Lower lobe of right lung (tissue), 2 donors: ENCODE measurements around the gene DHRS2. TPM values are rescaled to one million over a fixed set of nuclear protein-coding genes. Genes with fewer than 3 reads are reported as not detected.

Source experiments
- ATAC-seq, 2 donors: fragments of 200-7000 bp; cut with Tn5 transposase; one replicate each; pipeline ENCODE4 v1.9.1; 2020 to 2022; ENCODE audit warnings: mild to moderate bottlenecking in 2 of 2, moderate library complexity in 2 of 2
- DNase-seq: peaks from one replicate; pipeline ENCODE4 v3.0.0-alpha.2; 2020
- H3K27ac ChIP-seq: fragments of 200-600 bp; one replicate; pipeline ENCODE4 v1.8.0; 2022
- H3K27me3 ChIP-seq: fragments of 200-600 bp; one replicate; pipeline ENCODE4 v1.8.0; 2022; ENCODE audit warnings: low read depth
- H3K36me3 ChIP-seq: fragments of 200-600 bp; one replicate; pipeline ENCODE4 v1.8.0; 2022; ENCODE audit warnings: mild to moderate bottlenecking
- H3K4me1 ChIP-seq: fragments of 200-600 bp; one replicate; pipeline ENCODE4 v1.8.0; 2022
- H3K4me3 ChIP-seq: fragments of 200-600 bp; one replicate; pipeline ENCODE4 v1.8.0; 2022; ENCODE audit warnings: mild to moderate bottlenecking
- H3K9me3 ChIP-seq: fragments of 200-600 bp; one replicate; pipeline ENCODE4 v1.8.0; 2022
- CTCF ChIP-seq: fragments of 200-600 bp; IDR thresholded peaks from one replicate; pipeline ENCODE4 v1.8.0; 2022; ENCODE audit warnings: antibody characterized with exemption, mild to moderate bottlenecking
- intact Hi-C: fragments of 100-400 bp; cut with DNase I; formaldehyde crosslinking; loops from one replicate; pipeline ENCODE4 v1.11.0; 2022
- total RNA-seq: library from RNA; stranded (reverse); fragmentation: NEBNext Ultra II Directional; extraction: Animal tissue kit (Norgen Biotek cat#: 25700); gene quantifications from one replicate; pipeline ENCODE4 v1.2.1, GENCODE V29; 2021
- donor health status: DM: no; HTN: yes; CAD: no; lungs with severe emphysema.

Gene DHRS2
- total RNA-seq, 1 donor from 2014 or later: 1.2 TPM

DNA sequence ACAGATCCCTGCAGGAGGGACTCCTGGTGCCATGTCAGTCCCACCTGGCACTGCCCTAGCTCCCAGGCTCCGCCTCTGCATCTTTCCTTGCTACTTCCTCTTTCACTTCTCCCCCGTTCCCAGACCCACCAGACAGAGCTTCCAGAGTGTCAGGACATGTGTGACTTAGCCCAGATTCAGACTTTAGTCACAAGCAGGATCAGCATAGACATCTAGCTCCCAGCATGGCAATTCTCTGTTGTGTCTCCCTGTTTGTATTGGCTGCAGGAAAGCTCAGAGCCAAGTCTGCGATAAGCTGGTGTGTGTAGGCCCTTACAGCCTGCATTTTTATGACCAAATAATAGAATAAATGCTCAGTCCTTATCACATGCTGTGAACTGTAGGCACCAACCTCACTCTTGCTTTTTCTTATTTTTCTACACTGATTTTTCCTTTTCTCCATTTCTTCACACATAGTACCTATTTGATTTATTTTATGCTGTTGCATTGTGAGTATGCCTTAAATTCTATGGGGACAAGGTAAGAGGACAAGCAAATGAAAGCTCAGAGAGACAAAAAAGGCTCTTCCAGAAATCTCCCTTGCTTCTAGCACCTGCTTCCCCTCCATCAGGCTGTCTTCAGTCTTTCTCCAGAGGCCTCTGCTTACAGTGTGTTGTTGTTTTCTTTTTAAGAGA is 5.9 kb downstream of the DHRS2 start:
- Histone ChIP-seq H3K4me1 (no peaks in the 10 kb centered on the region), H3K27me3 (no peaks in the 10 kb centered on the region), H3K27ac (no peak overlapping the region), H3K36me3 (no peaks in the 10 kb centered on the region), H3K4me3 (no peak overlapping the region), H3K9me3 (no peaks in the 10 kb centered on the region)
- no peak for TF ChIP-seq CTCF
- ATAC-seq (no peak), DNase-seq (no peak)
- intact Hi-C loops: no loop called here

GRCh38 chr14:23643533-23644194 is 7.5 kb downstream of the DHRS2 start:
- Histone ChIP-seq H3K9me3 (no peaks in the 10 kb centered on the region), H3K4me1 (no peaks in the 10 kb centered on the region), H3K4me3 (no peak overlapping the region), H3K36me3 (no peaks in the 10 kb centered on the region), H3K27ac (no peak overlapping the region), H3K27me3 (no peaks in the 10 kb centered on the region)
- DNase-seq (no peak), ATAC-seq (no peak)
- intact Hi-C loops: no loop called here
- TF ChIP-seq CTCF: no peak

DNA sequence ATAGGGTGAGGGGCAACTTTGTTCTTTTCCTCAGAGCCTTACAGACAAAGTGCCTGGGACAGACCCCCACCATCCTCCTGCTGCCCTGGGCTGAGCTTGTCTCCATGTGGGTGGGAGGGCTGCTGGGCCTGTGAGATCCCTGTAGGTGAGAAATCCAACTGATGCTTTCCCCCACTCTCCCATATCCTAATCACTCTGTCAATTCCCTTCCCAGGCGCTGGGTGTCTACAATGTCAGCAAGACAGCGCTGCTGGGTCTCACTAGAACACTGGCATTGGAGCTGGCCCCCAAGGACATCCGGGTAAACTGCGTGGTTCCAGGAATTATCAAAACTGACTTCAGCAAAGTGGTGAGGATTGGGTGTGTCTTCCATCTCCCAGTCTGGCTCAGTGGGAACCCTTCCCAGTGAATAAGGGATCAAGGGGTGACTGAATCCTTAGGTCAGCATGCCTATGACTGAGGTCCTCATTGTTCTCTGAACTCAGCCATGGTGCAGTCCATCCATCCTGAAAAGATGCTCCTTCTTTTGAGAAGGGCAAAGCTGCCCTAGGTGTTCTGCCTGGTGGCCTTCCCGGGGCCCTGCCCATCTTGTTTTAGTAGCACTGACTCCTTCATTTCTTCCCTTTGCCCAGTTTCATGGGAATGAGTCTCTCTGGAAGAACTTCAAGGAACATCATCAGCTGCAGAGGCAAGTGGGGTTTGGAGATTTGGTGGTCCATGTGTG is 8.2 kb downstream of the DHRS2 start:
- TF ChIP-seq CTCF: no peak

DNA sequence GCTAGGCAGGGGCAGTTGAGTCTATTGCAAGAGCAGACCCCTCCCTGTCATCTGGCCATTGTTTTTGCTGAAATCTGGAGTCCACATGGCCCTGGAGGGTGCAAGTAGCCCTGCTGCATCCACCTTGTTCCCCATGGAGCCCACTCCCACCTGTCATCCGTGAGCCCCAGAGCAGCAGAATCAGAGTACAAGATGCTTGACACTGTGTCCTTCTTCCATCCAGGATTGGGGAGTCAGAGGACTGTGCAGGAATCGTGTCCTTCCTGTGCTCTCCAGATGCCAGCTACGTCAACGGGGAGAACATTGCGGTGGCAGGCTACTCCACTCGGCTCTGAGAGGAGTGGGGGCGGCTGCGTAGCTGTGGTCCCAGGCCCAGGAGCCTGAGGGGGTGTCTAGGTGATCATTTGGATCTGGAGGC is 8.8 kb downstream of the DHRS2 start:
- Histone ChIP-seq H3K27ac (no peak overlapping the region), H3K9me3 (no peaks in the 10 kb centered on the region), H3K4me3 (no peak overlapping the region), H3K4me1 (no peaks in the 10 kb centered on the region), H3K27me3 (no peaks in the 10 kb centered on the region), H3K36me3 (no peaks in the 10 kb centered on the region)
- ATAC-seq (no peak), DNase-seq (no peak)
- intact Hi-C loops: no loop called here
- TF ChIP-seq CTCF: no peak

More for the DNA sequence above, 8.2 kb downstream of the DHRS2 start:
- no peaks in the 10 kb centered on the region for H3K36me3 ChIP-seq
- no peaks in the 10 kb centered on the region for H3K9me3 ChIP-seq
- DNase-seq (no peak), ATAC-seq (no peak)
- no peak overlapping the region for H3K4me3 ChIP-seq
- intact Hi-C loops: no loop called here
- H3K4me1 ChIP-seq: no peaks in the 10 kb centered on the region
- no peak overlapping the region for H3K27ac ChIP-seq
- H3K27me3 ChIP-seq: no peaks in the 10 kb centered on the region

DNA sequence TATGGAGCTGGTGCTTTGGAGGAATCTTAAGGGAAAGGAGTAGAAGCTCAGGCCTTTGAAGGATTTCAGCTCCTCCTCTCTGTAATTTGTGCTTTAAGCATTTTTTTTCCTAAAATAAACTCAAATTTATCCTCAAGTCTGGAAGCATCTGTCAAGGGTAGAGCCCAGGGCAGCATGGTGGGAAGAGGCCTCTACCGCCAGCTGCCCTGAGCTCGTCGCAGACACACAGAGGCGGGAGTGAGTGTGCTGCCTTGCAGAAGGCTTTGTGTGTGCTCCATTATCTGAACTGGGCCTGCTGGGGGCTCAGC is 9.3 kb downstream of the DHRS2 start:
- DNase-seq: no peak
- H3K9me3 ChIP-seq: no peaks in the 10 kb centered on the region
- no peak for ATAC-seq
- no peak overlapping the region for H3K4me3 ChIP-seq
- no peaks in the 10 kb centered on the region for H3K36me3 ChIP-seq
- no peaks in the 10 kb centered on the region for H3K27me3 ChIP-seq
- H3K4me1 ChIP-seq: no peaks in the 10 kb centered on the region
- H3K27ac ChIP-seq: no peak overlapping the region
- intact Hi-C loops: no loop called here
- no peak for TF ChIP-seq CTCF
